GM23248 (cell line): ENCODE results near the gene ARHGAP23.

Experiments
- EZH2 ChIP-seq: fragments of 200-600 bp; sonication (generic); IDR thresholded peaks from 2 replicates; pipeline ENCODE4 v1.6.1; 2018; ENCODE audit warnings: antibody characterized with exemption, mild to moderate bottlenecking; ENCODE audit not compliant: insufficient read depth, poor library complexity, severe bottlenecking
- EZH2phosphoT487 ChIP-seq: fragments of 200-600 bp; sonication (generic); IDR thresholded peaks from 2 replicates; pipeline ENCODE4 v1.6.1; 2018; ENCODE audit warnings: antibody characterized with exemption, moderate library complexity, mild to moderate bottlenecking, low read depth; ENCODE audit not compliant: insufficient read depth

DNA sequence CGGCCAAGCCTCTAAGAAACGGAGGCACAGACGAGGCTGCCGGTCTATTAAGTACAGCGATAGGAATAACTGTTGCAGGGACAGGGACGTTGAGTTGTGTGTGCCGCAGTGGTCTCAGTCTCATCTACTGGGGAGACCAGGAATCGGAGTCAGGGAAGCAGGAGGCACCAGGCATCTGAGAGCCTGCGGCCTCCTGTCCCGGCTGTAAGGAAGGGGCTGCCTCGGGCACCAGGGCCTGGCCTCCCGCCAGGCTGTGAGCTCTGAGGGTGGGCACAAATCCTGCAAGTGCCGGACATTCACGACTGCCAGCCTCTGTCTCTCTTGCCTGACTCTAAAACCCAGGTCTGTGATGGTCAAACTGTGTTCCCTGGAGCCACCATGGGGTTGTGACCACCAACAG, 76.0 kb downstream of the ARHGAP23 start:
- TF ChIP-seq EZH2: no peak
- no peak for TF ChIP-seq EZH2phosphoT487
